KMS-11 (cell line): ENCODE data around the gene SETD7.

Source experiments
- H2AFZ ChIP-seq: fragments of 200-600 bp; sonication (generic); 2 replicates; pipeline ENCODE4 v1.6.1; 2016; ENCODE audit warnings: antibody characterized with exemption, mixed run types, low read depth
- H3K27ac ChIP-seq: fragments of 200-600 bp; sonication (generic); 2 replicates; pipeline ENCODE4 v1.6.1; 2016; ENCODE audit warnings: mild to moderate bottlenecking, mixed run types
- H3K27me3 ChIP-seq: fragments of 200-600 bp; sonication (generic); 2 replicates; pipeline ENCODE4 v1.6.1; 2017; ENCODE audit warnings: mild to moderate bottlenecking, low read depth, mixed run types, moderate library complexity; ENCODE audit not compliant: insufficient read depth
- H3K36me3 ChIP-seq: fragments of 200-600 bp; sonication (generic); 2 replicates; pipeline ENCODE4 v1.6.1; 2017; ENCODE audit warnings: mild to moderate bottlenecking, mixed run types; ENCODE audit not compliant: insufficient read depth
- H3K4me1 ChIP-seq: fragments of 200-600 bp; sonication (generic); 2 replicates; pipeline ENCODE4 v1.6.1; 2016; ENCODE audit warnings: mild to moderate bottlenecking, low read depth, mixed run types; ENCODE audit not compliant: poor library complexity, severe bottlenecking
- H3K4me2 ChIP-seq: fragments of 200-600 bp; sonication (generic); 2 replicates; pipeline ENCODE4 v1.7.0; 2016; ENCODE audit warnings: mild to moderate bottlenecking, mixed run types
- H3K4me3 ChIP-seq: fragments of 200-600 bp; sonication (generic); IDR thresholded peaks from 2 replicates; pipeline ENCODE4 v1.6.1; 2017; ENCODE audit warnings: low read depth, low read length, mixed read lengths; ENCODE audit not compliant: insufficient read depth
- H3K79me2 ChIP-seq: fragments of 200-600 bp; sonication (generic); 2 replicates; pipeline ENCODE4 v1.6.1; 2016; ENCODE audit warnings: low read depth, mixed run types; ENCODE audit not compliant: insufficient read depth
- H3K9ac ChIP-seq: fragments of 200-600 bp; sonication (generic); 2 replicates; pipeline ENCODE4 v1.6.1; 2016; ENCODE audit warnings: mild to moderate bottlenecking, mixed run types
- H4K20me1 ChIP-seq: fragments of 200-600 bp; sonication (generic); 2 replicates; pipeline ENCODE4 v1.6.1; 2016; ENCODE audit warnings: mild to moderate bottlenecking, mixed run types; ENCODE audit not compliant: insufficient read depth
- CTCF ChIP-seq: fragments of 200-600 bp; sonication (generic); conservative IDR thresholded peaks from 2 replicates; pipeline ENCODE4 v1.6.1; 2017; ENCODE audit warnings: low read depth, mild to moderate bottlenecking, antibody characterized with exemption, low read length, moderate library complexity, mixed read lengths

Gene SETD7

GRCh38 chr4:139559687-139560086 is 3.7 kb upstream of the SETD7 start:
- Histone ChIP-seq H3K4me3 (no peak overlapping the region), H3K36me3 (no peaks in the 10 kb centered on the region), H3K4me1 (peaks cover 22% of the 10 kb centered on the region), H3K79me2 (peaks cover 4% of the 10 kb centered on the region), H3K9ac (no peak overlapping the region), H3K27ac (no peak overlapping the region), H4K20me1 (no peaks in the 10 kb centered on the region), H2AFZ (no peak overlapping the region), H3K4me2 (no peak overlapping the region), H3K27me3 (no peaks in the 10 kb centered on the region)
- no peak for TF ChIP-seq CTCF

- no peak overlapping the region for H3K4me2 ChIP-seq
- H3K9ac ChIP-seq, result no peak overlapping the region
- no peaks in the 10 kb centered on the region for H3K27me3 ChIP-seq
- peaks cover 10% of the 10 kb centered on the region for H3K79me2 ChIP-seq
- TF ChIP-seq CTCF, result no peak
- no peaks in the 10 kb centered on the region for H4K20me1 ChIP-seq
- no peak overlapping the region for H3K27ac ChIP-seq
- no peaks in the 10 kb centered on the region for H3K36me3 ChIP-seq
- H3K4me3 ChIP-seq, result no peak overlapping the region
- H3K4me1 ChIP-seq, result peaks cover 27% of the 10 kb centered on the region
- H2AFZ ChIP-seq, result no peak overlapping the region
Observed at GRCh38 chr4:139559089-139559479, 3.1 kb upstream of the SETD7 start.

GRCh38 chr4:139558235-139559088 is 2.4 kb upstream of the SETD7 start:
- no peaks in the 10 kb centered on the region for H4K20me1 ChIP-seq
- H3K27ac ChIP-seq, result no peak overlapping the region
- peaks cover 34% of the 10 kb centered on the region for H3K4me1 ChIP-seq
- H2AFZ ChIP-seq, result no peak overlapping the region
- no peak overlapping the region for H3K9ac ChIP-seq
- H3K27me3 ChIP-seq, result no peaks in the 10 kb centered on the region
- peaks cover 16% of the 10 kb centered on the region for H3K79me2 ChIP-seq
- TF ChIP-seq CTCF, result no peak
- H3K36me3 ChIP-seq, result no peaks in the 10 kb centered on the region
- peak overlapping the region; percentile 79; the same call in 1 of the 2 replicates for H3K4me2 ChIP-seq
- H3K4me3 ChIP-seq, result no peak overlapping the region

GRCh38 chr4:139557556-139558110 is 1.6 kb upstream of the SETD7 start:
- Histone ChIP-seq H2AFZ (peak overlapping the region; percentile 86), H3K27ac (peak overlapping the region; percentile 90), H3K79me2 (peaks cover 24% of the 10 kb centered on the region), H4K20me1 (0 out of 2 replicates have a peak, but pooled peaks cover 3% of the 10 kb centered on the region), H3K4me3 (peak overlapping the region; percentile 33), H3K4me2 (peak overlapping the region; percentile 79), H3K4me1 (peaks cover 42% of the 10 kb centered on the region), H3K36me3 (no peaks in the 10 kb centered on the region), H3K27me3 (no peaks in the 10 kb centered on the region), H3K9ac (peak overlapping the region; percentile 97)
- TF ChIP-seq CTCF, result peak; percentile 4; the same call in 1 of the 2 replicates
